ENCODE measurements around the gene DES.

- no peak for TF ChIP-seq SP1 (CRISPR knock-in tag; conservative IDR thresholded peaks at IDR 0.05)
- no peak for TF ChIP-seq E2F1 (CRISPR knock-in tag; IDR thresholded peaks at IDR 0.05)
- TF ChIP-seq CTCF (IDR thresholded peaks at IDR 0.05) = no peak
- no peak for TF ChIP-seq PREB (CRISPR knock-in tag; IDR thresholded peaks at IDR 0.05; ENCODE audit: borderline replicate concordance)
These were observed 21.2 kb upstream of the DES start for GRCh38 chr2:219396863-219397457.

Measured in WTC11 (cell line).